ENCODE results near the gene ACER3. TPM values are rescaled to one million over a fixed set of nuclear protein-coding genes. Genes with fewer than 3 reads are reported as not detected.

The ACER3 gene
- total RNA-seq, 6 donors from 2014 or later, result 10.5 to 46.7 (median 17.1) TPM

GRCh38 chr11:77055101-77055561 is 194.4 kb downstream of the ACER3 start:
- no peak overlapping the region for H3K4me3 ChIP-seq
- no peak for ATAC-seq (ENCODE audit: low FRiP score in 2 of 2)
- H3K36me3 ChIP-seq, result no peaks in the 10 kb centered on the region
- H3K9me3 ChIP-seq, result peaks cover 0 to 17% (median 11%) of the 10 kb centered on the region in 4 donors
- no peak overlapping the region for H3K27ac ChIP-seq
- no peaks in the 10 kb centered on the region for H3K4me1 ChIP-seq
- 59 to 69% methylated on average over 2 of the region's 2 CpGs for WGBS, 2 donors
- no peak for TF ChIP-seq POLR2AphosphoS5 (IDR thresholded peaks at IDR 0.05)
- TF ChIP-seq EP300 (IDR thresholded peaks at IDR 0.05), result no peak
- TF ChIP-seq, protein P1, sequence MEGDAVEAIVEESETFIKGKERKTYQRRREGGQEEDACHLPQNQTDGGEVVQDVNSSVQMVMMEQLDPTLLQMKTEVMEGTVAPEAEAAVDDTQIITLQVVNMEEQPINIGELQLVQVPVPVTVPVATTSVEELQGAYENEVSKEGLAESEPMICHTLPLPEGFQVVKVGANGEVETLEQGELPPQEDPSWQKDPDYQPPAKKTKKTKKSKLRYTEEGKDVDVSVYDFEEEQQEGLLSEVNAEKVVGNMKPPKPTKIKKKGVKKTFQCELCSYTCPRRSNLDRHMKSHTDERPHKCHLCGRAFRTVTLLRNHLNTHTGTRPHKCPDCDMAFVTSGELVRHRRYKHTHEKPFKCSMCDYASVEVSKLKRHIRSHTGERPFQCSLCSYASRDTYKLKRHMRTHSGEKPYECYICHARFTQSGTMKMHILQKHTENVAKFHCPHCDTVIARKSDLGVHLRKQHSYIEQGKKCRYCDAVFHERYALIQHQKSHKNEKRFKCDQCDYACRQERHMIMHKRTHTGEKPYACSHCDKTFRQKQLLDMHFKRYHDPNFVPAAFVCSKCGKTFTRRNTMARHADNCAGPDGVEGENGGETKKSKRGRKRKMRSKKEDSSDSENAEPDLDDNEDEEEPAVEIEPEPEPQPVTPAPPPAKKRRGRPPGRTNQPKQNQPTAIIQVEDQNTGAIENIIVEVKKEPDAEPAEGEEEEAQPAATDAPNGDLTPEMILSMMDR (IDR thresholded peaks at IDR 0.05), result no peak
- no peak for TF ChIP-seq POLR2A (IDR thresholded peaks at IDR 0.05)
- no peaks in the 10 kb centered on the region for H3K27me3 ChIP-seq
- no peak for DNase-seq

DNA sequence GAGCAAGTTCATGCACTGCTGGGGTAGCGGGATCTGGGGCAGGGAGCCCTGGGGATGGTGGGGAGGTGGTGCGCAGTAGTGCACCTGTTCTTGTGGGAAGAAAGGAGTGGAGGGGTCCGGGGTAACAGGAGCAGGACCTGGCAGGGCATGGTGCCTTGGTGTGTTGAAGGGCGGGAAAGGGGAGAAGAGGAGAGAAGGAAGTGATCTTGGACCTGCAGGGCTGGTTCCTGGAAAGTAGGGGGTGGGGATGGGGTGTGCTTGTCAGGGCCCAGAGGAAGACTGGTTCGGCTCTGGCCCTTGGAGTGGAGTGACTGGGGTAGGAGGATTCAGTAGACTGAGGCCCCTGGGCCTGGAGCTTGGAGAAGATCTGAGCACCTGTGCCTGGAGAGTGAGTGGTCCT is 195.2 kb downstream of the ACER3 start:
- 84 to 91% methylated on average over 5 of the region's 5 CpGs for WGBS, 2 donors
- Histone ChIP-seq H3K4me1 (no peaks in the 10 kb centered on the region), H3K4me3 (no peak overlapping the region), H3K27me3 (no peaks in the 10 kb centered on the region), H3K27ac (no peak overlapping the region), H3K36me3 (no peaks in the 10 kb centered on the region), H3K9me3 (peaks cover 0 to 17% (median 11%) of the 10 kb centered on the region in 4 donors)
- ATAC-seq (ENCODE audit: low FRiP score in 2 of 2) (no peak), DNase-seq (no peak)
- TF ChIP-seq POLR2AphosphoS5 (IDR thresholded peaks at IDR 0.05) (no peak), POLR2A (IDR thresholded peaks at IDR 0.05) (no peak), EP300 (IDR thresholded peaks at IDR 0.05) (no peak)
- TF ChIP-seq, protein P1 (IDR thresholded peaks at IDR 0.05), result no peak

DNA sequence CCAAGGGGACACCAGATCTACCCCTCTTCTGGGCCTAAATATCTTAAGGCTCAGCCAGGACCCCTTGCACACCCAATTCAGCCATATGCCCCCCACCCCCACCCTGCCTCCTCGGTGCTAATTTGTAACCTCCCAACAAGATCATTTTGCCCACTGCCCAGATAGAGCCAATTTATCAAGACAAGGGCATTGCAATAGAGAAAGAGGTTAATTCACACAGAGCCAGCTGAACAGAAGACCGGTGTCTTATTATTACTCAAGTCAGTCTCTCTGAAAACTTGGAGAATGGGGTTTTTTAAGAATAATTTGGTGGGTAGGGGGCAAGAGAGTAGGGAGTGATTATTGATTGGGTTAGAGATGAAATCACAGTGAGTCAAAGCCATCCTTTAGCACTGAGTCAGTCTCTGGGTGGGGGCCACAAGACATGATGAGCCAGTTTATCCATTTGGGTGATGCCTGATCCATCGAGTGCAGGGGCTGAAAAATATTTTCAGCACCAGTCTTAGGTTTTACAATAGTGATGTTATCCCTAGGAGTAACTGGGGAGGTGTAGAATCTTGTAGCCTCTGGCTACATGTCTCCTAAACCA is 196.2 kb downstream of the ACER3 start:
- Histone ChIP-seq H3K27me3 (no peaks in the 10 kb centered on the region), H3K9me3 (peaks cover 0 to 17% (median 11%) of the 10 kb centered on the region in 4 donors), H3K36me3 (no peaks in the 10 kb centered on the region), H3K4me3 (no peak overlapping the region), H3K27ac (no peak overlapping the region), H3K4me1 (no peaks in the 10 kb centered on the region)
- TF ChIP-seq POLR2AphosphoS5 (IDR thresholded peaks at IDR 0.05) (no peak), POLR2A (IDR thresholded peaks at IDR 0.05) (no peak), EP300 (IDR thresholded peaks at IDR 0.05) (no peak)
- TF ChIP-seq, protein P1 (IDR thresholded peaks at IDR 0.05), result no peak
- WGBS, 2 donors, result 79 to 86% methylated on average over 3 of the region's 3 CpGs
- DNase-seq, result no peak
- ATAC-seq (ENCODE audit: low FRiP score in 2 of 2), result no peak

- Histone ChIP-seq H3K4me3 (no peak overlapping the region), H3K9me3 (peaks cover 0 to 17% (median 11%) of the 10 kb centered on the region in 4 donors), H3K27ac (no peak overlapping the region), H3K4me1 (no peaks in the 10 kb centered on the region), H3K27me3 (no peaks in the 10 kb centered on the region), H3K36me3 (no peaks in the 10 kb centered on the region)
- TF ChIP-seq POLR2AphosphoS5 (IDR thresholded peaks at IDR 0.05), result no peak
- no peak for TF ChIP-seq POLR2A (IDR thresholded peaks at IDR 0.05)
- TF ChIP-seq EP300 (IDR thresholded peaks at IDR 0.05), result no peak
- TF ChIP-seq, protein P1 (IDR thresholded peaks at IDR 0.05), result no peak
- DNase-seq, result no peak
- WGBS, 2 donors, result 81 to 85% methylated on average over 2 to 9 of the region's 9 CpGs
- peak in 1 of 2 donors; percentile 31 for ATAC-seq (ENCODE audit: low FRiP score in 2 of 2)
Measured at GRCh38 chr11:77057938-77058474, 197.3 kb downstream of the ACER3 start.

DNA sequence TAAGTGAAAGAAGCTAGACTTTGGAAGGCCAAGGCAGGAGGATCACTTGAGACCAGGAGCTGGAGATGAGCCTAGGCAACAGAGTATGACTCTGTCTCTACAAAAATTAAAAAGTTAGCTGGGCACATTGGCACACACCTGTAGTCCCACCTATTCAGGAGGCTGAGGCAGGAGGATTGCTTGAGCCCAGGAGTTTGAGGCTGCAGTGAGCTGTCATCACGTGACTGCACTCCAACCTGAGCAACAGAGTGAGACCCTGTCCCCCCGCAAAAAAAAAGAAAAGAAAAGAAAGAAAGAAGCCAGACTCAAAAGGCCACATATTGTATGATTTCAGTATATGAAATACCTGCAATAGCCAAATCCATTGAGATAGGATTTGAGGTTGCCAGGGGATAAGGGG is 198.2 kb downstream of the ACER3 start:
- H3K27ac ChIP-seq, result no peak overlapping the region
- H3K27me3 ChIP-seq, result no peaks in the 10 kb centered on the region
- 82 to 100% methylated on average over 2 of the region's 2 CpGs for WGBS, 2 donors
- H3K36me3 ChIP-seq, result no peaks in the 10 kb centered on the region
- H3K4me1 ChIP-seq, result no peaks in the 10 kb centered on the region
- TF ChIP-seq, protein P1 (IDR thresholded peaks at IDR 0.05), result no peak
- TF ChIP-seq POLR2A (IDR thresholded peaks at IDR 0.05), result no peak
- ATAC-seq (ENCODE audit: low FRiP score in 2 of 2) (no peak), DNase-seq (no peak)
- H3K9me3 ChIP-seq, result peaks cover 0 to 17% (median 11%) of the 10 kb centered on the region in 4 donors
- H3K4me3 ChIP-seq, result no peak overlapping the region

All from upper lobe of left lung (tissue), 6 donors.